KMS-11 (cell line): ENCODE data around the gene DZANK1.

Experiments used
- H2AFZ ChIP-seq: fragments of 200-600 bp; sonication (generic); 2 replicates; pipeline ENCODE4 v1.6.1; 2016; ENCODE audit warnings: antibody characterized with exemption, mixed run types, low read depth
- H3K27ac ChIP-seq: fragments of 200-600 bp; sonication (generic); 2 replicates; pipeline ENCODE4 v1.6.1; 2016; ENCODE audit warnings: mild to moderate bottlenecking, mixed run types
- H3K27me3 ChIP-seq: fragments of 200-600 bp; sonication (generic); 2 replicates; pipeline ENCODE4 v1.6.1; 2017; ENCODE audit warnings: mild to moderate bottlenecking, low read depth, mixed run types, moderate library complexity; ENCODE audit not compliant: insufficient read depth
- H3K36me3 ChIP-seq: fragments of 200-600 bp; sonication (generic); 2 replicates; pipeline ENCODE4 v1.6.1; 2017; ENCODE audit warnings: mild to moderate bottlenecking, mixed run types; ENCODE audit not compliant: insufficient read depth
- H3K4me1 ChIP-seq: fragments of 200-600 bp; sonication (generic); 2 replicates; pipeline ENCODE4 v1.6.1; 2016; ENCODE audit warnings: mild to moderate bottlenecking, low read depth, mixed run types; ENCODE audit not compliant: poor library complexity, severe bottlenecking
- H3K4me2 ChIP-seq: fragments of 200-600 bp; sonication (generic); 2 replicates; pipeline ENCODE4 v1.7.0; 2016; ENCODE audit warnings: mild to moderate bottlenecking, mixed run types
- H3K4me3 ChIP-seq: fragments of 200-600 bp; sonication (generic); IDR thresholded peaks from 2 replicates; pipeline ENCODE4 v1.6.1; 2017; ENCODE audit warnings: low read depth, low read length, mixed read lengths; ENCODE audit not compliant: insufficient read depth
- H3K79me2 ChIP-seq: fragments of 200-600 bp; sonication (generic); 2 replicates; pipeline ENCODE4 v1.6.1; 2016; ENCODE audit warnings: low read depth, mixed run types; ENCODE audit not compliant: insufficient read depth
- H3K9ac ChIP-seq: fragments of 200-600 bp; sonication (generic); 2 replicates; pipeline ENCODE4 v1.6.1; 2016; ENCODE audit warnings: mild to moderate bottlenecking, mixed run types
- H4K20me1 ChIP-seq: fragments of 200-600 bp; sonication (generic); 2 replicates; pipeline ENCODE4 v1.6.1; 2016; ENCODE audit warnings: mild to moderate bottlenecking, mixed run types; ENCODE audit not compliant: insufficient read depth
- TF ChIP-seq, protein P1 (sequence below): fragments of 200-600 bp; sonication (generic); conservative IDR thresholded peaks from 2 replicates; pipeline ENCODE4 v1.6.1; 2017; ENCODE audit warnings: low read depth, mild to moderate bottlenecking, antibody characterized with exemption, low read length, moderate library complexity, mixed read lengths

DZANK1 gene

DNA sequence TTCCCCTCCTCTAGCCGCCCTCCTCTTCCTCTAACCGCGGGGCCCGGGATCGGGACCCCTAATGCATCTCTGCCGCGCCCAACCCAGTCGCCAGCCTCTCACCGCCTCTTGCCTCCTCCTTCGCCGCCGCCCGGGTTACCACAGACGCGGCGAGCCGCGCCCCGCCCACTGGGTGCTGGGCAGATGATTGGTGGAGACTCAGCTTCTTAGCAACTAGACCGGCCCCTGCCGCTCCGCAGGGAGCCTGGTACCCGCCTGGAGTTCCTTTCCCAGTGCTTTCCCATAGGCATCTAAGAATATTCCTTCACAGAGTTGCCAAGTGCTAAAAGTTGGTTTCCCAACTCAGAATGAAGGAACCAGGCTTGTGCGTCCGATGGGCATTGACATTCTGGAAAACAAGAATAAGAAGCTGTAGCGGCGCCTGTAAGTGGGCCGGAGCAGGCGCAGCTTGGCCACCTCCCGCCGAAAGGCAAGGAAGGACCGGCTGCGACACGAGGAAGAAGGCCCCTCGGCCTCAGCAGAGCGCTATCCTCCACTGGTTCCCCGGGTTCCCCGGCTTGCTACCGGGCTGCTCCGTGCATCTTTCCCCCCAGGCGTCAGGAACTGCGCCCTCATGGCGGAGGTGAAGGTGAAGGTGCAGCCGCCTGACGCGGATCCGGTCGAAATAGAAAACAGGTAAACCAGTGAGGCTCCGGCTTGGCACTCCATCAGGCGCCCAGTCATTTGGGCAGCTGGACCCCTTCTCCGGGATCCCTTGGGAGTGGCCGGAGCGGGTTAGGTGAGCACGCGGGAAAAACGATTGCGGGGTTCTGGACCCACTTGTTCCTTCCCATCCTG is at the start of gene DZANK1, which contains the start of gene POLR3F:
DZANK1 (minus strand) TSS at position 137 of the 837 bp plus-strand sequence. CDS start 1,672 bp downstream, outside the sequence.
POLR3F (plus strand) TSS at position 497 of the 837 bp plus-strand sequence; CDS start at position 614, 117 bp downstream.
- Histone ChIP-seq H4K20me1 (no peaks in the 10 kb centered on the region), H3K27me3 (no peaks in the 10 kb centered on the region), H3K79me2 (peaks cover 23% of the 10 kb centered on the region; the same call in 1 of the 2 replicates), H3K36me3 (no peaks in the 10 kb centered on the region), H3K4me1 (peaks cover 9% of the 10 kb centered on the region), H3K27ac (peak within 1 kb of the TSS; percentile 50; the same call in 1 of the 2 replicates), H3K9ac (peak within 1 kb of the TSS; percentile 61; the same call in 1 of the 2 replicates), H3K4me3 (no peak within 1 kb of the TSS), H3K4me2 (peak within 1 kb of the TSS; percentile 68), H2AFZ (peak within 1 kb of the TSS; percentile 91)
- TF ChIP-seq, protein P1, sequence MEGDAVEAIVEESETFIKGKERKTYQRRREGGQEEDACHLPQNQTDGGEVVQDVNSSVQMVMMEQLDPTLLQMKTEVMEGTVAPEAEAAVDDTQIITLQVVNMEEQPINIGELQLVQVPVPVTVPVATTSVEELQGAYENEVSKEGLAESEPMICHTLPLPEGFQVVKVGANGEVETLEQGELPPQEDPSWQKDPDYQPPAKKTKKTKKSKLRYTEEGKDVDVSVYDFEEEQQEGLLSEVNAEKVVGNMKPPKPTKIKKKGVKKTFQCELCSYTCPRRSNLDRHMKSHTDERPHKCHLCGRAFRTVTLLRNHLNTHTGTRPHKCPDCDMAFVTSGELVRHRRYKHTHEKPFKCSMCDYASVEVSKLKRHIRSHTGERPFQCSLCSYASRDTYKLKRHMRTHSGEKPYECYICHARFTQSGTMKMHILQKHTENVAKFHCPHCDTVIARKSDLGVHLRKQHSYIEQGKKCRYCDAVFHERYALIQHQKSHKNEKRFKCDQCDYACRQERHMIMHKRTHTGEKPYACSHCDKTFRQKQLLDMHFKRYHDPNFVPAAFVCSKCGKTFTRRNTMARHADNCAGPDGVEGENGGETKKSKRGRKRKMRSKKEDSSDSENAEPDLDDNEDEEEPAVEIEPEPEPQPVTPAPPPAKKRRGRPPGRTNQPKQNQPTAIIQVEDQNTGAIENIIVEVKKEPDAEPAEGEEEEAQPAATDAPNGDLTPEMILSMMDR: no peak

- H3K4me1 ChIP-seq: peaks cover 6% of the 10 kb centered on the region
- TF ChIP-seq, protein P1: no peak
- H3K4me2 ChIP-seq: no peak overlapping the region
- H3K4me3 ChIP-seq: no peak overlapping the region
- H3K36me3 ChIP-seq: no peaks in the 10 kb centered on the region
- no peak overlapping the region for H3K9ac ChIP-seq
- H3K27ac ChIP-seq: no peak overlapping the region
- H3K27me3 ChIP-seq: no peaks in the 10 kb centered on the region
- H4K20me1 ChIP-seq: no peaks in the 10 kb centered on the region
- H3K79me2 ChIP-seq: no peaks in the 10 kb centered on the region
- H2AFZ ChIP-seq: no peak overlapping the region
These were observed 49.1 kb upstream of the DZANK1 start for GRCh38 chr20:18515973-18516372.

GRCh38 chr20:18514127-18514526 is 47.3 kb upstream of the DZANK1 start:
- no peak overlapping the region for H3K4me2 ChIP-seq

DNA sequence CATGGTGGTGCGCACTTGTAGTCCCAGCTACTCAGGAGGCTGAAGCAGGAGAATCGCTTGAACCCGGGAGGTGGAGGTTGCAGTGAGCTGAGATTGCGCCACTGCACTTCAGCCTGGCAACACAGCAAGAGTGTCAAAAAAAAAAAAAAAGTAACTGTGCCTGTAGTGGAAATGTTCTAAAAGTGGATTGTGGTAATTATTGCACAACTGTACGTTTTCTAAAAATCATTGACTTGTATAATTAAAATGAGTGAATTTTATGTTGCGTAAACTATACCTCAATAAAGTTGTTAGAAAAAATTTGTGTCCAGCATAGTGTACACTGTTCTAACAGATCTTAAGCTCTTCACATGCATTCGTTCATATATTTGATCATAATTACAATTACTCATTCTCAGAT is 46.4 kb upstream of the DZANK1 start:
- Histone ChIP-seq H3K27me3 (no peaks in the 10 kb centered on the region), H3K4me2 (no peak overlapping the region), H3K9ac (no peak overlapping the region), H4K20me1 (no peaks in the 10 kb centered on the region), H2AFZ (no peak overlapping the region), H3K4me3 (no peak overlapping the region), H3K4me1 (peaks cover 6% of the 10 kb centered on the region), H3K36me3 (no peaks in the 10 kb centered on the region), H3K27ac (no peak overlapping the region), H3K79me2 (peaks cover 6% of the 10 kb centered on the region; the same call in 1 of the 2 replicates)
- TF ChIP-seq, protein P1: no peak

More at GRCh38 chr20:18514127-18514526, 47.3 kb upstream of the DZANK1 start:
- Histone ChIP-seq H2AFZ (no peak overlapping the region), H3K36me3 (no peaks in the 10 kb centered on the region), H3K79me2 (peaks cover 2% of the 10 kb centered on the region; the same call in 1 of the 2 replicates), H3K4me1 (peaks cover 6% of the 10 kb centered on the region), H3K9ac (no peak overlapping the region), H3K27me3 (no peaks in the 10 kb centered on the region), H3K27ac (no peak overlapping the region), H3K4me3 (no peak overlapping the region), H4K20me1 (no peaks in the 10 kb centered on the region)
- TF ChIP-seq, protein P1: no peak
